K562 (cell line): ENCODE results near the gene FEV. TPM values are rescaled to one million over a fixed set of nuclear protein-coding genes. Genes with fewer than 3 reads are reported as not detected.

Experiments used
- ATAC-seq: fragments of 200-7000 bp; cut with Tn5 transposase; 3 replicates; pipeline ENCODE4 v1.9.1; 2020; ENCODE audit warnings: moderate library complexity
- BruUV-seq: library from RNA; stranded (reverse); fragments of 400-500 nt; replicated peaks from 2 replicates; lab custom pipeline; 2021; lab: Mats Ljungman, UMichigan
- CTCF ChIA-PET: fragments of 300-600 bp; formaldehyde crosslinking; extraction: SDS; loops from one replicate; lab custom pipeline; 2021; ENCODE audit warnings: low intra/inter-chr PET ratio; lab: Yijun Ruan, JAX
- POLR2A ChIA-PET: fragments of 300-600, 350-650 bp; sonication (Branson Sonifier 250); formaldehyde crosslinking; extraction: SDS; loops from one replicate; lab custom pipeline; 2021; ENCODE audit warnings: antibody characterized with exemption, inconsistent platforms; lab: Yijun Ruan, JAX
- DNase-seq, 4 experiments: peaks; one replicate each; pipeline versions ENCODE4 v3.0.0 to v3.0.0-alpha.2; 2011 to 2018; ENCODE audit warnings: low spot score in 3 of 4, mixed read lengths in 3 of 4; ENCODE audit errors: extremely low read depth in 1 of 4
- FAIRE-seq: peaks from 2 replicates; lab custom pipeline; 2011; peaks lifted over from hg19 to GRCh38; lab: Jason Lieb, UNC
- H2AFZ ChIP-seq: 2 replicates; pipeline ENCODE4 v1.6.0; 2011; ENCODE audit warnings: low read depth, low read length, control low read depth, inconsistent platforms
- H3K27ac ChIP-seq: fragments of 200-600 bp; 3 replicates; pipeline ENCODE4 v1.8.0; 2011; ENCODE audit warnings: low read depth, mild to moderate bottlenecking, control low read depth, inconsistent platforms, low read length, moderate library complexity, mixed read lengths; ENCODE audit errors: extremely low read depth
- H3K27me3 ChIP-seq, 2 experiments: fragments of 300-600 bp in 1 of 2; 2 replicates in 1 of 2; 3 replicates in 1 of 2; pipeline versions ENCODE4 v1.6.0 to v1.8.0; 2011; ENCODE audit warnings: inconsistent platforms in 2 of 2, low read length in 2 of 2, mild to moderate bottlenecking in 1 of 2, mixed read lengths in 1 of 2, moderate library complexity in 1 of 2; ENCODE audit not compliant: control insufficient read depth in 2 of 2, insufficient read depth in 2 of 2
- H3K36me3 ChIP-seq: fragments of 300-600 bp; 3 replicates; pipeline ENCODE4 v1.8.0; 2011; ENCODE audit warnings: mild to moderate bottlenecking, low read length, inconsistent platforms; ENCODE audit not compliant: control insufficient read depth, insufficient read depth
- H3K4me1 ChIP-seq, 2 experiments: fragments of 200-600 bp in 1 of 2; replicated peaks in 1 of 2; 2 replicates in 1 of 2; 3 replicates in 1 of 2; pipeline versions ENCODE4 v1.5.1 to v1.8.0; 2011; ENCODE audit warnings: inconsistent platforms in 2 of 2, low read length in 2 of 2, mild to moderate bottlenecking in 1 of 2, mixed read lengths in 1 of 2, moderate library complexity in 1 of 2; ENCODE audit not compliant: control insufficient read depth in 2 of 2, insufficient read depth in 2 of 2
- H3K4me2 ChIP-seq: 2 replicates; pipeline ENCODE4 v1.6.1; 2011; ENCODE audit warnings: low read length, control low read depth, inconsistent platforms, mixed read lengths; ENCODE audit not compliant: insufficient read depth
- H3K4me3 ChIP-seq: fragments of 200-600 bp; sonication (generic), shearing (Covaris generic); 2 replicates; pipeline ENCODE4 v1.5.1; 2016; ENCODE audit warnings: control low read depth, inconsistent platforms
- H3K79me2 ChIP-seq: fragments of 200-600 bp; 3 replicates; pipeline ENCODE4 v1.8.0; 2011; ENCODE audit warnings: low read length, inconsistent platforms; ENCODE audit not compliant: control insufficient read depth, insufficient read depth
- H3K9ac ChIP-seq, 2 experiments: 2 replicates each; pipeline versions ENCODE4 v1.6.0 to v1.6.1; 2011; ENCODE audit warnings: low read depth in 2 of 2, low read length in 2 of 2, control low read depth in 1 of 2, inconsistent platforms in 1 of 2, mild to moderate bottlenecking in 1 of 2, mixed read lengths in 1 of 2; ENCODE audit not compliant: insufficient read depth in 1 of 2
- H3K9me1 ChIP-seq: one replicate; pipeline ENCODE4 v1.6.0; 2011; ENCODE audit warnings: inconsistent platforms, mild to moderate bottlenecking, low read length, moderate library complexity; ENCODE audit not compliant: control insufficient read depth, insufficient read depth
- H3K9me3 ChIP-seq: replicated peaks from 2 replicates; pipeline ENCODE4 v1.5.1; 2011; ENCODE audit warnings: low read depth, low read length, inconsistent platforms; ENCODE audit not compliant: control insufficient read depth, insufficient read depth
- H4K20me1 ChIP-seq: replicated peaks from 2 replicates; pipeline ENCODE4 v1.6.1; 2011; ENCODE audit warnings: low read length, inconsistent platforms, mixed read lengths; ENCODE audit not compliant: control insufficient read depth, insufficient read depth
- CHD2 ChIP-seq: IDR thresholded peaks from 2 replicates; pipeline ENCODE4 v1.6.1; 2011; ENCODE audit warnings: low read depth, low read length
- EGR1 ChIP-seq: fragments of 450-650 bp; conservative IDR thresholded peaks from 2 replicates; pipeline ENCODE4 v1.6.1; 2017; ENCODE audit warnings: mild to moderate bottlenecking
- FOXJ3 ChIP-seq: sonication (generic); formaldehyde crosslinking; IDR thresholded peaks from 2 replicates; pipeline ENCODE4 v1.4.0; 2020; ENCODE audit warnings: mild to moderate bottlenecking, missing genetic modification reagents
- HMG20B ChIP-seq: fragments of 250-450 bp; sonication (Bioruptor Pico); IDR thresholded peaks from 2 replicates; pipeline ENCODE4 v1.5.0; 2021; ENCODE audit warnings: mild to moderate bottlenecking
- MXI1 ChIP-seq: IDR thresholded peaks from 2 replicates; pipeline ENCODE4 v1.6.1; 2011; ENCODE audit warnings: low read depth, mild to moderate bottlenecking, improper control_type of control experiment, low read length
- POLR2H ChIP-seq: IDR thresholded peaks from 2 replicates; pipeline ENCODE4 v1.6.1; 2016; ENCODE audit warnings: missing genetic modification characterization, low read depth, mild to moderate bottlenecking, control low read depth, missing compliant biosample characterization, moderate library complexity
- STAT5A ChIP-seq: IDR thresholded peaks from 2 replicates; pipeline ENCODE4 v1.6.1; 2012; ENCODE audit warnings: low read length, inconsistent platforms, borderline replicate concordance
- ZBTB33 ChIP-seq: sonication (generic); formaldehyde crosslinking; IDR thresholded peaks from 2 replicates; pipeline ENCODE4 v1.8.1; 2023; ENCODE audit warnings: mild to moderate bottlenecking, missing genetic modification reagents
- WGBS: fragments of 100-300 bp; shearing (Covaris generic); methylation state at CpG from one replicate; pipeline ENCODE4 v1.1.6; 2016; ENCODE audit warnings: low coverage, mixed read lengths; ENCODE audit not compliant: insufficient coverage; ENCODE audit errors: missing lambda C conversion rate; 5-methylcytosine and 5-hydroxymethylcytosine counted together
- in situ Hi-C: fragments of 300-500 bp; cut with MboI; formaldehyde crosslinking; loops from 4 replicates; pipeline ENCODE4 v1.15.0; 2018; ENCODE audit warnings: inconsistent platforms, mixed read lengths
- intact Hi-C: fragments of 100-400 bp; cut with micrococcal nuclease; formaldehyde crosslinking; loops from 2 replicates; pipeline ENCODE4 v1.14.2; 2022
- polyA plus RNA-seq, 8 experiments: library from polyadenylated mRNA; depleted of rRNA in 4 of 8; stranded (reverse) in 5 of 8; unstranded in 3 of 8; fragments of >200 nt; fragmentation: Nextera tagmentation in 2 of 8; fragmentation: Illumina TruSeq in 1 of 8; extraction: Ambion mirVana in 2 of 8; extraction: Trizol in 1 of 8; gene quantifications; 2 replicates each; pipeline versions ENCODE4 v1.2.1 to v1.2.3, GENCODE V29; 2011 to 2014; ENCODE audit warnings: inconsistent platforms in 1 of 8, missing spikeins in 1 of 8
- total RNA-seq, 7 experiments: library from RNA; depleted of rRNA in 6 of 7; stranded (reverse); fragments of >200 nt in 6 of 7; fragmentation: Illumina TruSeq in 2 of 7; extraction: Trizol in 2 of 7; gene quantifications; 2 replicates each; pipeline versions ENCODE4 v1.2.1 to v1.2.3, GENCODE V29; 2011 to 2021; ENCODE audit warnings: low replicate concordance in 1 of 7

FEV gene
- total and polyA plus RNA-seq, 9 of the 15 experiments (the other 6 are each of a cell fraction or from before 2014, with no cell fraction given): 0.08 to 1.6 (median 0.62) TPM; not detected in 1

DNA sequence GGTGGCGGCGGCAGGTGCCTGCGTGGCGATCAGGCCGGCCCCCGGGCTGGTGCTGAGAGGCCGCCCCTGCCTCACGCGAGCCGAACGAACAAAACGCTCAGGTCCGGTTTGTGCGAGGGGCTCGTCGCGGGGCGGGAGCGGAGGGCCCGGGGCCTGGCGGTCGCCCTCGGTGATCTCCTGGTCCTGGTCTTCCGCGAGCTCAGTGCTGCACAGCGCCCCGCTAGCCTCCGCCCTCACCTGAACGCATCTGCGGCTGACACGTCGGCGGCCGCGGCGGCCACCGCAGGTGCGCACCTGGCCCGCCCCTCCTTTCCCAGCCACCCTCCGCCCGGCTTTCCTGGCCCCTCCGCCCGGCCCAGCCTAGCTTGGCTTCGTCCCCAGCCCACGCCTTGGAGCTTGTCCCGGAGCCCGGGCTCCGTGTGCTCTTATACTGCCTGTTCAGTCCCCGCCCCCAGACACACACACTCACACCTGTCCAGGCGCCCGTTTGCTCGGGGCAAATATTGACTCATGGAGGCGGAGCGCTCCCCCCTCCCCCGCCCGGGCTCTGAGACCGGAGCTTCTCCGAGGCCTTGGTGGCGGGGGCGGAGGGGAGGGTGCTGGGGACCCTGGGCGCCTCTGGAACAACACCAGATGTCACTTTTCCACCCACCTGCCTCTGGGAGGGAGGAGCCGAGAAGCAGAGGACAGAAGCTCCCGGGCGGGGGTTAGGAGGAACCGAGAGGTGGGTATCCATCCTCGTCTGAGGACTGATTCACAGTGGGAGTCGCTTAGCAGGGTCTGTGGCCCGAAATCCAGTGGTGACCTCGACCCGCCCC, 16.8 kb upstream of the FEV start:
- FAIRE-seq: no peak
- 3% methylated on average over 8 of the region's 70 CpGs for WGBS
- TF ChIP-seq EGR1 (peak; percentile 86), FOXJ3 (CRISPR knock-in tag) (no peak), CHD2 (no peak), HMG20B (CRISPR knock-in tag) (no peak), POLR2H (tag) (no peak), STAT5A (no peak), ZBTB33 (CRISPR knock-in tag) (peak; percentile 91), MXI1 (no peak)
- peaks cover 9 to 32% of the 10 kb centered on the region in 2 experiments for H3K4me1 ChIP-seq
- ChIA-PET POLR2A (interaction anchor here (0.6 to 0.8 kb wide), 3 partner anchors 123 to 428 kb away, joined by 3 read pairs; no protein-coding TSS in a partner anchor), CTCF (no interaction called here)
- ATAC-seq: peak; percentile 14; the same call in 2 of the 3 replicates
- peaks cover 0 to 29% of the 10 kb centered on the region in 2 experiments; a peak in 2 of 5 replicates for H3K27me3 ChIP-seq
- DNase-seq: peak; percentile 61 to 71 (median 66)
- no peaks in the 10 kb centered on the region for H3K9me3 ChIP-seq
- H3K36me3 ChIP-seq: no peaks in the 10 kb centered on the region
- no peaks in the 10 kb centered on the region for H3K79me2 ChIP-seq
- intact Hi-C loops (no loop called here), in situ Hi-C loops (no loop called here)
- no peak overlapping the region for H3K9ac ChIP-seq
- no peaks in the 10 kb centered on the region for H3K9me1 ChIP-seq
- no peak overlapping the region for H3K4me3 ChIP-seq
- H3K4me2 ChIP-seq: no peak overlapping the region
- H2AFZ ChIP-seq: no peak overlapping the region
- H3K27ac ChIP-seq: no peak overlapping the region
- BruUV-seq: no TSS peak
- H4K20me1 ChIP-seq: no peaks in the 10 kb centered on the region
